ENCODE results near the gene CEMP1.
"Not testable (repeated sequence)": the region's sequence is repeated elsewhere in the genome, so short reads cannot be mapped to it uniquely, and the experiment has no call there.

DNA sequence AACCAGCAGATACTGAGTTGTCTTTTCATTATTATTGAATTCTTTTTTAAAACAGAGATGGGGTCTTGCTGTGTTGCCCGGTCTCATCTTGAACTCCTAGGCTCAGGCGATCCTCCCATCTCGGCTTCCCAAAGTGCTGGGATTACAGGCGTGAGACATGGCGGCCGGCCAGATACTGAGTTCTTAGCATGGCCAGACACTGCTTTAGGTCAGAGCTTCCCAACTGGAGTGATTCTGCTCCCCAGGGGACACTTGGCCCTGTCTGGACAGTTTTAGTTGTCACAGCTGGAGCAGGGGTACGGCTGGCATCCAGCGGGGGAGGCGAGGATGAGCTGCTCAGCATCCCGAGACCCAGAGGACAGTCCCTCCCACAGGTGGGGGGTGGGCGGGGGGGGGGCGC, 47.7 kb upstream of the CEMP1 start:
- TF ChIP-seq, protein P1, sequence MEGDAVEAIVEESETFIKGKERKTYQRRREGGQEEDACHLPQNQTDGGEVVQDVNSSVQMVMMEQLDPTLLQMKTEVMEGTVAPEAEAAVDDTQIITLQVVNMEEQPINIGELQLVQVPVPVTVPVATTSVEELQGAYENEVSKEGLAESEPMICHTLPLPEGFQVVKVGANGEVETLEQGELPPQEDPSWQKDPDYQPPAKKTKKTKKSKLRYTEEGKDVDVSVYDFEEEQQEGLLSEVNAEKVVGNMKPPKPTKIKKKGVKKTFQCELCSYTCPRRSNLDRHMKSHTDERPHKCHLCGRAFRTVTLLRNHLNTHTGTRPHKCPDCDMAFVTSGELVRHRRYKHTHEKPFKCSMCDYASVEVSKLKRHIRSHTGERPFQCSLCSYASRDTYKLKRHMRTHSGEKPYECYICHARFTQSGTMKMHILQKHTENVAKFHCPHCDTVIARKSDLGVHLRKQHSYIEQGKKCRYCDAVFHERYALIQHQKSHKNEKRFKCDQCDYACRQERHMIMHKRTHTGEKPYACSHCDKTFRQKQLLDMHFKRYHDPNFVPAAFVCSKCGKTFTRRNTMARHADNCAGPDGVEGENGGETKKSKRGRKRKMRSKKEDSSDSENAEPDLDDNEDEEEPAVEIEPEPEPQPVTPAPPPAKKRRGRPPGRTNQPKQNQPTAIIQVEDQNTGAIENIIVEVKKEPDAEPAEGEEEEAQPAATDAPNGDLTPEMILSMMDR (IDR thresholded peaks at IDR 0.05), result not testable (repeated sequence)
- TF ChIP-seq POLR2A (IDR thresholded peaks at IDR 0.05), result not testable (repeated sequence)
